ENCODE measurements around the gene ZBTB16. TPM values are rescaled to one million over a fixed set of nuclear protein-coding genes. Genes with fewer than 3 reads are reported as not detected.

The ZBTB16 gene
- total and polyA plus RNA-seq, 4 donors: 8.9 to 140 (median 34.5) TPM

- no peak overlapping the region for H3K4me3 ChIP-seq (ENCODE audit: low read depth in 1 of 3, low read length in 3 of 3)
- TF ChIP-seq RXRA (IDR thresholded peaks at IDR 0.05) (no peak), TAF1 (conservative IDR thresholded peaks at IDR 0.05) (no peak), MAX (IDR thresholded peaks at IDR 0.05) (no peak), HNF4G (IDR thresholded peaks at IDR 0.05) (no peak), ZBTB33 (IDR thresholded peaks at IDR 0.05) (no peak), GABPA (IDR thresholded peaks at IDR 0.05 in 1 of 2, conservative IDR thresholded peaks at IDR 0.05 in 1 of 2) (no peak), CTCF (IDR thresholded peaks at IDR 0.05; ENCODE audit: low read depth, low read length, missing input control) (no peak), NR2F2 (IDR thresholded peaks at IDR 0.05) (no peak)
- H3K36me3 ChIP-seq (ENCODE audit: control insufficient read depth in 4 of 4, insufficient read depth in 3 of 4, low read depth in 1 of 4, low read length in 3 of 4): no peaks in the 10 kb centered on the region
- peak overlapping the region in 1 of 2 donors; percentile 45 for H3K9ac ChIP-seq (ENCODE audit: low read depth in 1 of 2, low read length in 2 of 2)
- H3K9me3 ChIP-seq (ENCODE audit: control insufficient read depth in 4 of 4, low read length in 3 of 4): no peaks in the 10 kb centered on the region
- WGBS: 94% methylated on average over 3 of the region's 3 CpGs
- peak overlapping the region; percentile 74 to 87 for H3K27ac ChIP-seq (ENCODE audit: low read depth in 1 of 2, low read length in 2 of 2)
- DNase-seq (ENCODE audit: low spot score): no peak
- H3K27me3 ChIP-seq (ENCODE audit: control insufficient read depth in 4 of 4, insufficient read depth in 4 of 4, low read length in 3 of 4): no peaks in the 10 kb centered on the region
- peaks cover 4 to 16% (median 8%) of the 10 kb centered on the region in 4 donors for H3K4me1 ChIP-seq (ENCODE audit: control insufficient read depth in 4 of 4, insufficient read depth in 4 of 4, low read length in 3 of 4)
Measured at GRCh38 chr11:114036958-114037357, 22.6 kb upstream of the ZBTB16 start.

- no peaks in the 10 kb centered on the region for H3K36me3 ChIP-seq (ENCODE audit: control insufficient read depth in 4 of 4, insufficient read depth in 3 of 4, low read depth in 1 of 4, low read length in 3 of 4)
- DNase-seq (ENCODE audit: low spot score): no peak
- H3K27me3 ChIP-seq (ENCODE audit: control insufficient read depth in 4 of 4, insufficient read depth in 4 of 4, low read length in 3 of 4): no peaks in the 10 kb centered on the region
- no peaks in the 10 kb centered on the region for H3K9me3 ChIP-seq (ENCODE audit: control insufficient read depth in 4 of 4, low read length in 3 of 4)
- TF ChIP-seq HNF4A (conservative IDR thresholded peaks at IDR 0.05) (no peak), TAF1 (conservative IDR thresholded peaks at IDR 0.05) (no peak), FOXA1 (IDR thresholded peaks at IDR 0.05) (no peak), ATF3 (IDR thresholded peaks at IDR 0.05) (no peak), CTCF (IDR thresholded peaks at IDR 0.05; ENCODE audit: low read depth, low read length, missing input control) (no peak), FOXA2 (IDR thresholded peaks at IDR 0.05) (no peak), YY1 (IDR thresholded peaks at IDR 0.05) (no peak)
- WGBS: 92% methylated on average over 3 of the region's 3 CpGs
- H3K4me1 ChIP-seq (ENCODE audit: control insufficient read depth in 4 of 4, insufficient read depth in 4 of 4, low read length in 3 of 4): peaks cover 4 to 16% (median 8%) of the 10 kb centered on the region in 4 donors
- H3K4me3 ChIP-seq (ENCODE audit: low read depth in 1 of 3, low read length in 3 of 3): no peak overlapping the region
- H3K27ac ChIP-seq (ENCODE audit: low read depth in 1 of 2, low read length in 2 of 2): no peak overlapping the region
- H3K9ac ChIP-seq (ENCODE audit: low read depth in 1 of 2, low read length in 2 of 2): no peak overlapping the region
Measured at GRCh38 chr11:114039551-114039950, 20.0 kb upstream of the ZBTB16 start.

All from liver (tissue), 9 donors.